Ovary (tissue), 3 donors: ENCODE results near the gene KLHL2.
"Not testable (repeated sequence)": the region's sequence is repeated elsewhere in the genome, so short reads cannot be mapped to it uniquely, and the experiment has no call there.

Experiments used
- EP300 ChIP-seq: sonication (generic); formaldehyde crosslinking; IDR thresholded peaks from one replicate; pipeline ENCODE4 v1.6.1; 2017; ENCODE audit warnings: antibody characterized with exemption
- POLR2A ChIP-seq: fragments of 450-650 bp; IDR thresholded peaks from one replicate; pipeline ENCODE4 v1.6.1; 2017; ENCODE audit warnings: antibody characterized with exemption, mild to moderate bottlenecking, moderate library complexity
- TF ChIP-seq, protein P1 (sequence below), 3 donors: fragments of 450-650 bp in 2 of 3; fragments of 200-600 bp in 1 of 3; IDR thresholded peaks; one replicate each; pipeline versions ENCODE4 v1.5.1 to v1.8.0; 2016 to 2022; ENCODE audit warnings: antibody characterized with exemption in 3 of 3, mild to moderate bottlenecking in 1 of 3
- donor health status: DM: no; HTN: no; CAD: no.

DNA sequence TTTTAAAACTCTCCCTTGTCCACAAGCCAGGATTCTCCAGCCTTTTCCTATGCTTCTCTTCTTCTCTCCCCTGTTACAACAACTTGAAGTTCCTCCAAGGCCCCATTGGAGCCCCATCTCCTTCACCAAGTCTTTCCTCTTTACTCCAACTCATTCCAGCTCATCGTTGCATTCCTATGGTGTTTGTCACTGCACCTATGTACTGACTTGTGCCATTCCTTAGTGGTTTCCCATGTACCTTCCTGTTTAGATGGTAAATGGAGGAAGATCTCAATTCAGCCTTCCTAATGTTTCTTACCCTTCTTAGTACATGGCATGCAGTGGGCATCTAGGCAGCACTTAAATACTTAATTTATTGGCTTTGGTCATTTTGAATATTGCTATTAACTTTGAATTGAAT, 6.0 kb downstream of the KLHL2 start:
- TF ChIP-seq, protein P1, sequence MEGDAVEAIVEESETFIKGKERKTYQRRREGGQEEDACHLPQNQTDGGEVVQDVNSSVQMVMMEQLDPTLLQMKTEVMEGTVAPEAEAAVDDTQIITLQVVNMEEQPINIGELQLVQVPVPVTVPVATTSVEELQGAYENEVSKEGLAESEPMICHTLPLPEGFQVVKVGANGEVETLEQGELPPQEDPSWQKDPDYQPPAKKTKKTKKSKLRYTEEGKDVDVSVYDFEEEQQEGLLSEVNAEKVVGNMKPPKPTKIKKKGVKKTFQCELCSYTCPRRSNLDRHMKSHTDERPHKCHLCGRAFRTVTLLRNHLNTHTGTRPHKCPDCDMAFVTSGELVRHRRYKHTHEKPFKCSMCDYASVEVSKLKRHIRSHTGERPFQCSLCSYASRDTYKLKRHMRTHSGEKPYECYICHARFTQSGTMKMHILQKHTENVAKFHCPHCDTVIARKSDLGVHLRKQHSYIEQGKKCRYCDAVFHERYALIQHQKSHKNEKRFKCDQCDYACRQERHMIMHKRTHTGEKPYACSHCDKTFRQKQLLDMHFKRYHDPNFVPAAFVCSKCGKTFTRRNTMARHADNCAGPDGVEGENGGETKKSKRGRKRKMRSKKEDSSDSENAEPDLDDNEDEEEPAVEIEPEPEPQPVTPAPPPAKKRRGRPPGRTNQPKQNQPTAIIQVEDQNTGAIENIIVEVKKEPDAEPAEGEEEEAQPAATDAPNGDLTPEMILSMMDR (IDR thresholded peaks at IDR 0.05), result not testable (repeated sequence)
- TF ChIP-seq EP300, POLR2A: not testable (repeated sequence)
